HG03108 (cell line): ENCODE data around the gene PC.
A peak's percentile ranks its signal among the peaks of the same experiment; 100 is the strongest.

ENCODE experiments used
- ATAC-seq: cut with Tn5 transposase; IDR thresholded peaks from one replicate; pipeline ENCODE4 v1.9.1; 2021; ENCODE audit warnings: moderate library complexity; ENCODE audit not compliant: unreplicated experiment

Gene PC

DNA sequence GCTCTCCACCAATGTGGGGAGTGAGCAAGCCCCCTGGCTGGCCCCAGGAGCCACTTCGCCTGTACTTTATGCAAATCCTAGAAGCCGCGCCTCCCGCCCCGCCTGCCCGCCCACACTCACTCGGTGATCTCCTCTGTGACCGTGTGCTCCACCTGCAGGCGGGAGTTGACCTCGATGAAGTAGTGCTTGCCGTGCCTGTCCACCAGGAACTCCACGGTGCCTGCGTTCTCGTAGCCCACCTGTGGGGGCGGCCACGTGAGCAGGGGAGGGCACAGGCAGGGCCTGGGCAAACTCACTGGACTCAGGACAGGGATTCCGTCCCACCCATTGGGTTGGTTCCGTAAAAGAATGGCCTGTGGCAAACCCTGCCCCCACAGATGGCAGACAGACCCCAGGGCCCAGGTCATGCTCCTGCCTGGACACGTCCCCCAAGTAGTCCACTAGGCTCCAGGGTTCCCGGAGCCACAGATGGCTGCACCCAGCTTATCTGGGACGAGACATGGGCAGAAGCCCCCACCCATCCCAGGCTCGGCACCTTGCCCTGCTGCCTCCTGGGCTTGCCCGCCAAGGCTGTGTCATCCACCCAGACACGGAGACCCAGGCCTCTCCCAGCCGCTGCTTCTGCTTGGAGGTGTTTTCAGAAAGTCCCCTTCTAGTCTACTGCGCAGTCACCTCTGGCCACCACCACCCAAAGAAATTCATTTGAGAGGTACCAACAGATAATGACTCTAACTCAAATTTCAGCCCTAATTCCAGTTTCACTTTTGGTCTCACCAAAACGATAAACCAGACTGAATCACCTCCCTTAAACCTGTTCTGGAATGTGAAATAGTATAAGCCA lies 89.2 kb downstream of the PC start:
- ATAC-seq, result peak; percentile 88

DNA sequence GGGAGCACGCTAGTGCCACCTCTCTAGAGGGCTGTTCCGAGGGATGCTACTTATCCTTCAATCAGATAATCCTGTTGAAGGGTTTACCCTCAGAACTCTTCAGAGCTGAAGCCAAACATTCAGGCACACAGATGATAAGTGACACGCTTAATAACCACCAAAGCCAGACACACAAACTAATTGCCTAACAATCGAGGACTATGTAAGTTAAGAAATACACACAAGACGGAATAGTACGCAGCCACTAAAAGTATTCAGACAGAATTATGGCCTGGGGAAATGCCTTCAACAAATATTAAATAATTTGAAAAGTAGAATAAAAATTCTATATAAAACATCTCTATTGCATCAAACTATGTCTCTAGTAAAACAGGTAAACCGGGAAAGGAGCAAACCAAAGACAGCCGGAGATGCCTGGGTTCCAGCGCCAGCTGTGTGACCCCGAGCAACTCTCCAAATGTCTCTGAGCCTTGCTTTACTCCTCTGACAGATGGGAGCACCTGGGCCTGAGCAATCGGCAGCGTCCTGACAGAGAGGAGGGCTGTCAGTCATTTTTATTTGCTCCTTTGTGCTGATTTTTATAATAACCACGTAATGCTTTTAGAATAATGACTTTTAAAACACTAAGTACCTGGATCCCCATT lies 90.0 kb downstream of the PC start:
- ATAC-seq, result no peak

DNA sequence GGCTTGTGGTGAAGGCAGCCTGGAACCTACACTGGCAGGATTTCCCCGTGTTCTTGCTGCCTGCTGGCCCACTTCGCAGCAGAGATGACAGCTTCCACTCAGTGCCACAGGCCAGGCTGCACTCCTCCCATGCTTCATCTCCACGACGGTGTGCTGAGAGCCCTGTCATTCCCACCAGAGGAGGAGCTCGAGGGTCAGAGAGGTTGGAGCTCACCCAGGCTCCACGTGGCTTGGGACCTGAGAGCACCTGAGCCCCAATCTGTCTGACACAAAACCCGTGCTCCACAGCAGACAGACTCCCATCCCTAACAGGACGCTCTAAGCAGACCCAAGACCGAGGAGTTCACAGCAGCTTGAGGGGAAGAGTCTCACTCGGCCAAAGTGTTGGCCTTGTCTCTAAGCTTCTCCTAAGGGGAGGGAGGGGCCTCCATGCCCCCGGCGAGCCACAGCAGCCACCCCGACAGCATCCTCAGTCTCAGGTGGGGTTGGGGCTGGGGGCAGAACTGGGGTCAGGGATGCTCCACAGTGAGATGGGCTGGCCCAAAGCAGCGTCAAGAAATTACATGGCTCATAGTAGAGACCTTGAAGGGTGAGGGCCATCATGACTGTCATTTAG lies 90.7 kb downstream of the PC start:
- no peak for ATAC-seq

DNA sequence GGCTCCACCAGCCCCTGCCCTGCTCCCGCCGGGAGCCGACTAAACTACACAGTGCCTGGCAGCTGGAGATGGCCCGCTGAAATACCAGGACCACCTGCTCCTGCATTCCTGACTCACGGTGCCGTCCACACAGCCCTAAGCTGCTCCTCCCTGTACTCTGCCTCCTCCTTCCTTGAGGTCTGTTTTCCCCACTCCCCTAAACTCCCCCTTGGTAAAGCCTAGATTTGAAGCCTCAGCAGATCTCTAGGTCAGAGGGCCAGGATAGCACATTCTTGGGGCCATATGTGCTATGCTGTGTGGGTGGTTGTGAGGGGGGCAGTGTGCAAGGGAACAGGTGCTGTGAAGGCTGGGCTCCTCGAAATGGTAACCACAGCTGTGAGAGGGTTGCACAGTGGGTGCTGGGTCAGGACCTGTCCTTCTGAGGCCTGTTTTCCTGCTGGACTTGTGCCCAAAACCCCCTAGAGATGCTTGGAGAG lies 91.6 kb downstream of the PC start:
- ATAC-seq, result no peak

DNA sequence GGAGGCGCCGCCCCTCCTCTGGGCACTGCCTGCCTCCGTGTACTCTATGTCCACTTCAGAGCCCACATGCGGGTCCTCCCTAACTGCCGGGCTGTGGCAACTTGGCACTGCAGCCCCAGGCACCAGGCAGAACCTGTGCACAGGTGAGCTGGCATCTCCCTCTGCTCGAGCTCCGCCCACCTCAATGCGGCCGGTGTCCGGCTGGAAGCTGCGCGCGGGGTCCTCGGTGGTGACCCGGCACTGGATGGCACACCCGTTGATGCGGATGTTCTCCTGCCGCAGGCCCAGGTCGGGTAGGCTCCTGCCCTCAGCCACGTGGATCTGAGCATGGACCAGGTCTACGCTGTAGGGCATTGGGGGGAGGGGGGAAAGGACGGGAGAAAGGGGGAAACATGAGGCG lies 92.2 kb downstream of the PC start:
- no peak for ATAC-seq

DNA sequence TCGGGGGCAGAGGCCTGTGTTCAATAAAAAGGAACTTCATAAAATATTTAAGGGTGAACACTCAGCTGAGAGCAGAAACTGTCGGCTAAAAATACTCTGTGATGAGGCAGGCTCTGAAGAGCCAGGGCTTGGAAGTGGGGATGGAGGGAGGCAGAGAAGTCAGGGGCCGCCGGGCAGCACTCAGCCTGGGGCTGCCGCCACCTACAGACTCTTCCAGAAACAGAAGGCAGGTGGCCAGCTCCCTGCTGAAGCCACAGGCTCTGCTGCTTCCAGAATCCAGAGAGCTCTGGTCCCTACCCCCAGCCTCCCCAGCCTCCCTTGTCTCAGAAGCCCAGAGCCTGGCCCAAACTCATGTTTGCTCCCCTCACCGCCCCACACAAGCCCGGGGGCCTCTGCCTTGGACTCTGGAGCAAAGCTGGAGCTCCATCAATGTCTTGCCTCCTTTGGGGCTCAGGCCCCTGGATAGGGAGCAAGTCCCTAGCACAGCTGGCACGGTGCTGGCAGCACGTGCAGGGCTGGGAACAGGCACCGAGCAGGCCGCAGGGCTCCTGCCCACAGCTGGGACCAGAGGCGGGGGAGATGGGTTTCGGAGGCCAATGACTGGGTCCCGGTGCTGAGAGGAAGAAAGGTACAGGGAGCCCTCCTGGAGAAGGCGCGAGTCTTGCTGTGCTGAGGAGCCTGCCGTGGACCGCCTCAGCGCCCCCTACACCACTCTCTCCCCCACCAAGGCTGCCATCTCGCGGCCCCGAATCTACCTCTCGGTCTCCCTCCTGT lies 93.1 kb downstream of the PC start:
- no peak for ATAC-seq

DNA sequence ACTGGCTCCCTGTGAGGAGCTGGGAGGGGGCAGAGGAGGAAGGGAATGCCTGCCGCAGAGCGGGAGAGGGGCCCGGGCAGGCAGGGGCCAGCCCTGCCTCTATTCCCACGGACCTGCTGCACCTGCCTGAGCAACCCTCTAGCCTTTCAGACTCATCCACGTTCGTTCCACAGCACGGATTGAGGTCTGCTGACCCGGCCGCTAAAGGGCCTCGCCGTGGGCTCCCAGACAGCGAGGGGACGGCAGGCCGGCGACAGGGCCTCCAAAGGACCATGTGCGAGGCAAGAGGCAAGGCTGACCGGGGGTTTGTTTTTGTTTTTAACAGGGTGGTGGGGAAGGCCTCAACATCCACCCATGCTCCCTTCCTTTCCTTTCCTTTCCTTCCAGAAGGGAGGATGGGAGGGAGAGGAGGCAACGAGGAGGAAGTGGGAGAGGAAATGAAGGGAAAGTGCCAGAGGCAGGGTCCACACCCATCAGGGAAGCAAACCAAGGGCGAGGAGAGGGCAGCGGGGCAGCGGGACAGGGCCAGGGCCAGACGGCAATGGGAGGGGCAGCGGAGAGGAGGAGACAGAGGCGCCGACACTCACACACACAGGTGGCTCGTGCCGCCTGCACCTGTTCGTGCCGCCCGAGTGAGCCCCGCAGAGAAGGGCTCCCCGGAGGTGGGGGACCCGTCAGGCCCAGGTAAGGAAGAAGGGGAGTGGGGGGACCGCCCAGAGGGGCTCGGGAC lies 93.8 kb downstream of the PC start:
- no peak for ATAC-seq

DNA sequence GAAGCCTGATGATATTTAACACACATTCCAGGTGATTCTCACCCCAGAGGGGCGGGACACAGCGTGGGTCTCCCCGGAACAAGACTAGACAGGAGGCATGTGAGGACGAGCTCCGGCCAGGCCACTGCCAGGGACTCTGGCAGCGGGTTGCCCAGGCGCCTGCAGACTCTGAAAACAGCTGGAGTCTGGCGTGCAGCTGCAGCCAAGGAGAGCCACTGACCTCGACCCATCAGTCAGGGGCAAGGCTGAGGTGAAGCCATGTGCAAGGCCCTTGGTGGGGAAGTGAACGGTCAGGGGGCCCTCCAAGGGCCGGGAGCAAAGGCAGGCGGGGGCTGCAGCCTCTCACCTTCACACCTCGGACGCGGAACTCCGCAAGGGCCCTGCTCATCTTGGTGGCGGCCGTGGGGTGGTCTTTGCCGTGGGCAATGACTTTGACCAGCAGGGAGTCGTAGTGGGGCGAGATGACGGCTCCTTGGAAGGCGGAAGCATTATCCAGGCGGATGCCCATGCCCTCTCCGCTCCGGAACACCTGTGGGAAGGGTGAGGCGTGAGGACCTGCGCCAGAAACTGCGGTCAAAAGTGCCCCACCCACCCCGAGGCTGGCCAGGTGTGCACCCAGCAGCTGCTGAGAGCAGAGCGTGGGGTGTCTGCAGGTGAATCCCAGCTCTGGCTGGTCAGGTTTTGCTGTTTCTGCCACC lies 94.6 kb downstream of the PC start:
- no peak for ATAC-seq

DNA sequence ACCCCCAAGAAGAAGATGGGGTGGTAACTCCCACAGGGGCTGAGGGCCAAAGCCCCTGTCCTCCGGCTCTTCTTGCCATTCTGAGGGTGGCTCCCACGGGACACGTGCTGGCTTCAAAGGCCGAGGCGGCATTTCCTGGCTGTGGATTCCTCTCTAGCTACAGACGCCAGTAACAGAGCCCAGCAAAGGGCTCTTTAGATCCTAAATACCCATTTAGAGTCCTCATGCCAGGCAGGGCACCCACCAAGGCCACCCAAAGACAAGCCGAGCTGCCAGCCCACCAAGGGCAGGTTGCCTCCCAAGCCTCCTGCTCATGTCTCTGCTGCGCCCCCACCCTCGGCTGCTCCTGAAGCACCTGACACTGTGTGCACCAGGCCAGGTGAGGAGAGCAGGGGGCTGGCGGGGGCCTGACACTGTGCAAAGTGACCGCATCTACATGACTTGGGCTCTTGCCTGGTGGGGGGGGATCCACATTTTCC lies 95.6 kb downstream of the PC start:
- no peak for ATAC-seq

DNA sequence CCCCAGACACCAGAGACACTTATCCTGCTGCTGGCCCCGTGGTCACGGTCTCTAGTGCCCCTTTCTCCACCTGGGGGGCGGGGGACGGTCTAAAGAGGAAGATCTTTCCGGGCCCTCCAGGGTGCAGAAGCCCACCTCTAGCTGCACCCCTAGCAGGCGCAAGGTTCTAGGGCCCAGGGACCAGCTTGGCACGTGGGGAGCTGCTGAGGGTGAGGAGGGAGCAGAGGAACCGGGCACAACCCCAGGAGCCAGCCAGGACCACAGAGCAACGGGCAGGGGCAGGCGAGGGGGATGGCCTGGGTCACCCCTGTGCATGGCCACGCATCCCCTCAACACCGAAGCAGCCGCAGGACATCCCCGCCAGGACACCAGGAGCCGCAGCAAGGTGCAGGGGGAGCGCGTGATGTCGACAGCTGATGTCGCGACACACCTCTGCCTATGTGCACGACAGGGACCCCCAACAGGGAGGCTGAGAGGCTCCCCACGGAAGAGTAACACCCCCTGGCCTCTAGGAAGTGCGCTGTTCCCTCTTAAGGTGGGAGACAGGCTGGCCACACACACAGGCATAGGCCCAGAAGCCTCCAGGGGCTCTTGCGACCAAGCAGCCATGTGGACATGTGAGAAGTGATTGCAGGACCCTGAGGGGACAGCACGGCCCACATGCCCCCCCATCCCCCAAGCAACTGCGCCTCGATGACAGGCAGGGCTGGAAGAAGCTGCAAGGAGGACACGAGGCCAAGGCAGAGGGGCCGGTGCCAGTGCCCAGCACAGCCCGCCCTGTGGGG lies 96.2 kb downstream of the PC start:
- no peak for ATAC-seq

DNA sequence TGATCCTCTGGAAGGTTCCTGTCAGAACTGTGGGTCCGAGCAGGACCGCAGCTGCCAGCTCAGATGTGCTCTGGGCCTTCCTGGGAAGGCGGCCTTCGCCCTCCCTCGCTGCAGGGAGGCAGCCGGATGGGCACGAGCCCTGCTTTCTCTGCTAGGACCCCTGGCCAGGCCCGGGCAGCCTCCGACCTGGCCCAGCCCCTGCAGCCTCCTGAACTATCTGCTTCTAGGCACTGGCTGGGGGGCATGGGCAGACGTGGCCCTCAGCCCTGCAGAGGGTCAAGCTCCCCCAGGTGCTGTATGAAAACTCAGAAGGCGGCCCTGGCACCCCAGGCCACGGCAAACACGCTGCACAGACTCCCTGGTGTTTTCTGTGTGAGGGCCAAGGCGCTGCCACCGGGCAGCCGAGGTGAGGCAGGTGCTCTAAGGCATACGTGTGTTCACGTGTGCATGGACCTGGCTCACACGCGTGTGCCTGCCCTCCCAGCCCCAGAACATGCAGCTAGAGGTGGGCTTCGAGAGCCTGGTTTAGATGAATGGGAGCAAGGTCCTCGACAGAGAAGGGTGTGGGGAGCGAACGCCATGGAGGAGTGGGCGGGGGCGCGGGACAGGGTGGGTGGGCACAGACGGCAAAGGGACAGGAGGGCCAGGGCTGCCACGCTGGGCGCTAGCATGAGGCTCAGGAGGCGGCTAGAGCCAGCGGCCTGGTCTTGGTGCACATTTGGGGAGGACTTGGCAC lies 97.0 kb downstream of the PC start:
- no peak for ATAC-seq

DNA sequence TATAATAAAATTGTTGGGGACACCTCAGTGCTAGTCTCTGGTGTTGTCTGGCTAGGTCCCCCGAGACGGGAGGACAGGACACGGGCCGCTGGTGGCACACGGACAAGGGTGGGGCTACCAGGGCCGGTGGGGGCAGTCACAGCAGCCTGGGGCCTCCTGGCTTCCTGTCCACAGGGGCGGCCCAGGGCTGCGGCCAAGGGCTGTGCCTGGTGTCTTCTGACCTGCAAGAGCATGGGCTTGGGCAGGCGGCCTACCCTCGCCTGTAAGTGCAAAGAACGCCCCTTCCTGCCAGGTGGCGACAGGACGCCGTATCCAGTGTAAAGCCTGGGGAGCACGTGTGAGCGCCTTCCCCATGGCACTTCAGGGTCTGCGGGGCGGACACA lies 97.7 kb downstream of the PC start:
- no peak for ATAC-seq

DNA sequence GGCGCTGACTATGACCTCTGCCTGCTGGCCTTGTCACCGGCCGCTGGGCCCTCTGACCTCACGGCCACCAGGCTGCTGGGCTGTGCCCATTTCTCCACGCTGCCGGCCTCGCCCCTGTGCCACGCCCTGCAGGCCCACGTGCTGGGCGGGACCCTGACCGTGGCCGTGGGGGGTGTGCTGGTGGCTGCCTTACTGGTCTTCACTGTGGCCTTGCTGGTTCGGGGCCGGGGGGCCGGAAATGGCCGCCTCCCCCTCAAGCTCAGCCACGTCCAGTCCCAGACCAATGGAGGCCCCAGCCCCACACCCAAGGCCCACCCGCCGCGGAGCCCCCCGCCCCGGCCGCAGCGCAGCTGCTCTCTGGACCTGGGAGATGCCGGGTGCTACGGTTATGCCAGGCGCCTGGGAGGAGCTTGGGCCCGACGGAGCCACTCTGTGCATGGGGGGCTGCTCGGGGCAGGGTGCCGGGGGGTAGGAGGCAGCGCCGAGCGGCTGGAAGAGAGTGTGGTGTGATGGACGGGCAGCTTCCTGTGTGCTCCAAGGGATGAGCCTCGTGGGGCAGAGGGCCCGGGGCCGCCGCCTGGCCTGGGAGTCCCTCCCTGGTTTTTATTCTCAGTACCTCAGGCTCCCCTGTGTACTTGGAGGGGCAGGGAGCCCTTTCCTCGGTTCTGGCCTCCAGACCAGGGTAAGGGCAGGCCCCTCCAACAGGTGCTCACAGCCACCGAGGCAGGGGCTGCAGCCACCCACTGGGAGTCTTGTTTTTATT lies 98.3 kb downstream of the PC start:
- no peak for ATAC-seq

DNA sequence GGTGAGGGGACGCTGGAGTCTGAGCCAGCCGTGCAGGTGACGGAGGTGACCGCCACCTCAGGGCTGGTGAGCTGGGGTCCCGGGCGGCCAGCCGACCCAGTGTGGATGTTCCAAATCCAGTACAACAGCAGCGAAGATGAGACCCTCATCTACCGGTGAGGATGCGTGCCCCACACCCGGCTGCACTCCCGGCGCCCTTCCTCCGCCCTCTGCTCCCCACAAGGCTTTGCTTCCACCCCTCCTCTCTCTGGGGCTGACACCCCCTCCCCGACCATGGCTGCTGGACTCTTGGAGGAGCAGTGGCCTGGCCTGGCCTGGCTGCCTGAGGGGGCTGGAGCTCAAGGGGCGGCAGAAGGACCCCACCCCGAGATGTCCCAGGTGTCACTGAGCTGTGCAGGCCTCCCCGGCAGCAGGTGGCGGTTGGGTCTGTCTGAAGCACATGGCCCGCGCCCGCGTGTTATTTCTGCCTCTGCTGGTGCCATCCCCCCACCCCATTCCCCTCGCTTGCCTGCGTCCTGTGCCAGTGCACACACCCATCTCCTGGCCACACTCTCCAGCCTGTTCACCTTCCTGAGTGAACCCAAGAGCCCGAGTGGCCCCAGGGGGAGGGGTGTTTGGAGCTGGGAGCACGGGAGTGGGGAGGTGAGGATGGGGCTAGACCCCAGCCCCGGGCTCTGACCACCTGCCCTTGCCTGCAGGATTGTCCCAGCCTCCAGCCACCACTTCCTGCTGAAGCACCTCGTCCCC lies 99.1 kb downstream of the PC start:
- no peak for ATAC-seq

DNA sequence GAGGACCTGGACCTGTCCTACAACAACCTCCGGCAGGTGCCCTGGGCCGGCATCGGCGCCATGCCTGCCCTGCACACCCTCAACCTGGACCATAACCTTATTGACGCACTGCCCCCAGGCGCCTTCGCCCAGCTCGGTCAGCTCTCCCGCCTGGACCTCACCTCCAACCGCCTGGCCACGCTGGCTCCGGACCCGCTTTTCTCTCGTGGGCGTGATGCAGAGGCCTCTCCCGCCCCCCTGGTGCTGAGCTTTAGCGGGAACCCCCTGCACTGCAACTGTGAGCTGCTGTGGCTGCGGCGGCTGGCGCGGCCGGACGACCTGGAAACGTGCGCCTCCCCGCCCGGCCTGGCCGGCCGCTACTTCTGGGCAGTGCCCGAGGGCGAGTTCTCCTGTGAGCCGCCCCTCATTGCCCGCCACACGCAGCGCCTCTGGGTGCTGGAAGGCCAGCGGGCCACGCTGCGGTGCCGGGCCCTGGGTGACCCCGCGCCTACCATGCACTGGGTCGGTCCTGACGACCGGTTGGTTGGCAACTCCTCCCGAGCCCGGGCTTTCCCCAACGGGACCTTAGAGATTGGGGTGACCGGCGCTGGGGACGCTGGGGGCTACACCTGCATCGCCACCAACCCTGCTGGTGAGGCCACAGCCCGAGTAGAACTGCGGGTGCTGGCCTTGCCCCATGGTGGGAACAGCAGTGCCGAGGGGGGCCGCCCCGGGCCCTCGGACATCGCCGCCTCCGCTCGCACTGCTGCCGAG lies 99.8 kb downstream of the PC start:
- ATAC-seq, result no peak

DNA sequence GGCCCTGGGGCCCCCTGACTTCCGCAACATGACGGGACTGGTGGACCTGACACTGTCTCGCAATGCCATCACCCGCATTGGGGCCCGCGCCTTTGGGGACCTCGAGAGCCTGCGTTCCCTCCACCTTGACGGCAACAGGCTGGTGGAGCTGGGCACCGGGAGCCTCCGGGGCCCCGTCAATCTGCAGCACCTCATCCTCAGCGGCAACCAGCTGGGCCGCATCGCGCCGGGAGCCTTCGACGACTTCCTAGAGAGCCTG lies 100.3 kb downstream of the PC start:
- ATAC-seq, result no peak
